ENCODE data around the gene CSTB.

Gene CSTB

DNA sequence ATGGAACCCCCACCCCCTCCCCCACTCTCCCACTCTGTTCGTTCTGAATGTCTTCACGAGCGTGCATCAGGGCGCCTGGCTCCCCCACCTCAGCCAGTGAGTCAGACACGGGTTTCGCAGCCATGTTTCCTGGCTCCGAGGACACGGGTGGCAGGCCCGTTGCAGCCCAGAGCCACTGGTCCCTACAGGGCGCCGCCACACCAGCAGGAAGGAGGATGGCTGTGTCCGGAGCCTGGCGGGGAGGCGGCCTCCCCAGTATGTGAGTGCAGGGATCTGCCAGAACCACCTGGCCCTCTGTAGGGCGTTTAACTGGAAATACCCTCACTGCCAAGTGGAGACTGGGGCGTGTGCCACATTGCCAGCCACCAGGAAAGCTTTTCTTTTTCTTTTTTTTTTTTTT lies 18.5 kb downstream of the CSTB start:
- Histone ChIP-seq H3K9ac (ENCODE audit: low read depth, low read length, poor library complexity, severe bottlenecking) (no peak overlapping the region), H3K4me1 (ENCODE audit: insufficient read depth, low read length, poor library complexity, severe bottlenecking) (no peaks in the 10 kb centered on the region), H3K9me3 (ENCODE audit: insufficient read depth, low read depth, low read length) (no peaks in the 10 kb centered on the region), H2AFZ (ENCODE audit: low read length) (no peak overlapping the region), H4K20me1 (ENCODE audit: insufficient read depth, low read length, poor library complexity, severe bottlenecking) (no peaks in the 10 kb centered on the region), H3K79me2 (ENCODE audit: insufficient read depth, low read length) (no peaks in the 10 kb centered on the region), H3K36me3 (ENCODE audit: insufficient read depth, low read length) (peaks cover 35% of the 10 kb centered on the region; the same call in 1 of the 2 replicates), H3K4me3 (ENCODE audit: low read length, poor library complexity, severe bottlenecking) (no peak overlapping the region), H3K4me2 (ENCODE audit: low read depth, low read length, poor library complexity, severe bottlenecking) (no peak overlapping the region), H3F3A (ENCODE audit: low read depth) (no peaks in the 10 kb centered on the region), H3K9me2 (replicated peaks; ENCODE audit: low read depth, low read length) (no peaks in the 10 kb centered on the region), H3K27me3 (ENCODE audit: insufficient read depth, low read length, poor library complexity, severe bottlenecking) (no peaks in the 10 kb centered on the region)
- TF ChIP-seq CTCF (conservative IDR thresholded peaks at IDR 0.05; ENCODE audit: low read length) (no peak), EZH2phosphoT487 (IDR thresholded peaks at IDR 0.05; ENCODE audit: borderline replicate concordance) (no peak)

GRCh38 chr21:43755820-43756594 lies 20.1 kb downstream of the CSTB start:
- Histone ChIP-seq H2AFZ (ENCODE audit: low read length) (no peak overlapping the region), H3K79me2 (ENCODE audit: insufficient read depth, low read length) (no peaks in the 10 kb centered on the region), H3K36me3 (ENCODE audit: insufficient read depth, low read length) (peaks cover 35% of the 10 kb centered on the region; the same call in 1 of the 2 replicates), H4K20me1 (ENCODE audit: insufficient read depth, low read length, poor library complexity, severe bottlenecking) (no peaks in the 10 kb centered on the region), H3F3A (ENCODE audit: low read depth) (no peaks in the 10 kb centered on the region), H3K9ac (ENCODE audit: low read depth, low read length, poor library complexity, severe bottlenecking) (no peak overlapping the region), H3K9me2 (replicated peaks; ENCODE audit: low read depth, low read length) (no peaks in the 10 kb centered on the region), H3K4me1 (ENCODE audit: insufficient read depth, low read length, poor library complexity, severe bottlenecking) (no peaks in the 10 kb centered on the region), H3K4me3 (ENCODE audit: low read length, poor library complexity, severe bottlenecking) (no peak overlapping the region), H3K9me3 (ENCODE audit: insufficient read depth, low read depth, low read length) (no peaks in the 10 kb centered on the region), H3K4me2 (ENCODE audit: low read depth, low read length, poor library complexity, severe bottlenecking) (no peak overlapping the region), H3K27me3 (ENCODE audit: insufficient read depth, low read length, poor library complexity, severe bottlenecking) (no peaks in the 10 kb centered on the region)
- no peak for TF ChIP-seq EZH2phosphoT487 (IDR thresholded peaks at IDR 0.05; ENCODE audit: borderline replicate concordance)
- no peak for TF ChIP-seq CTCF (conservative IDR thresholded peaks at IDR 0.05; ENCODE audit: low read length)

DNA sequence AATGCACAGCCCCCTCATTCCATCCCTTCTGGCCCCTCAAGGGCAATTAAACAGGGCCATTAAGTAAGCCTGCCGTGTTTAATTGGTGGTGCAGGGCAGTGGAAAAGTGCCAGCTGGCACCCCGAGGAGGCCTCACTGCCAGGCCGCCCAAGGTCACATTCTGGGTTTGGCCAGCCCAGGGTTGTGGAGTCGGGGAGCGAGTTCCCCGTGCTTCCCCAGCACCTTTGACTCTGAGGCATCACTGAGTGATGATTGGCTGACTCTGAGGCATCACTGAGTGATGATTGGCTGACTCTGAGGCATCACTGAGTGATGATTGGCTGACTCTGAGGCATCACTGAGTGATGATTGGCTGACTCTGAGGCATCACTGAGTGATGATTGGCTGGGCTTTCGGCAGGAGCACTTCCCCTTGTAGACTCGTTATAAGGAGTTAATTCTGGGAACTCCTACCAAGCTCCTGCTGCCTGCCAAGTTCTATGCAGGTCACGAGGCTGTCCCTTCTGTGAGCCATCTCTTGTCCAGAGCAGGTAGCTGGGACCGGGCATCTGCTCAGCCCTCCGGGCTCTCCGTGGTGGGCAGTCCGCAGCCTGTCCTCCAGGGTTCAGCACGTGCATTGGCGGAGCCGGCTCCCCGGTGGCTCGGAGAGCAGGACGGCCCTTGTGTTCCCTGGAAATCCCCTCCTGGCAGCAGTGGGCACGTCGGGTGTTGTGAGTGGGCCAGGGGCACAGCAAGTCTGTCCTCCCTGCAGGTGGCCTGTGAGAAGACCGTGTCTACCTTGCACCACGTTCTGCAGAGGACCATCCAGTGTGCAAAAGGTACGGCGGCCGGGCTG lies 20.9 kb downstream of the CSTB start:
- Histone ChIP-seq H3K27me3 (ENCODE audit: insufficient read depth, low read length, poor library complexity, severe bottlenecking) (no peaks in the 10 kb centered on the region), H4K20me1 (ENCODE audit: insufficient read depth, low read length, poor library complexity, severe bottlenecking) (no peaks in the 10 kb centered on the region), H3K36me3 (ENCODE audit: insufficient read depth, low read length) (peaks cover 40% of the 10 kb centered on the region; the same call in 1 of the 2 replicates), H3K9me2 (replicated peaks; ENCODE audit: low read depth, low read length) (no peaks in the 10 kb centered on the region), H3K9ac (ENCODE audit: low read depth, low read length, poor library complexity, severe bottlenecking) (no peak overlapping the region), H3K9me3 (ENCODE audit: insufficient read depth, low read depth, low read length) (no peaks in the 10 kb centered on the region), H2AFZ (ENCODE audit: low read length) (no peak overlapping the region), H3K4me3 (ENCODE audit: low read length, poor library complexity, severe bottlenecking) (no peak overlapping the region), H3F3A (ENCODE audit: low read depth) (no peaks in the 10 kb centered on the region), H3K4me2 (ENCODE audit: low read depth, low read length, poor library complexity, severe bottlenecking) (no peak overlapping the region), H3K79me2 (ENCODE audit: insufficient read depth, low read length) (no peaks in the 10 kb centered on the region), H3K4me1 (ENCODE audit: insufficient read depth, low read length, poor library complexity, severe bottlenecking) (no peaks in the 10 kb centered on the region)
- TF ChIP-seq CTCF (conservative IDR thresholded peaks at IDR 0.05; ENCODE audit: low read length) = no peak
- no peak for TF ChIP-seq EZH2phosphoT487 (IDR thresholded peaks at IDR 0.05; ENCODE audit: borderline replicate concordance)

All from Loucy (cell line).